Measurements from ENCODE around the gene ERC2.

ERC2 gene

GRCh38 chr3:55531321-55531720 lies 936.9 kb downstream of the ERC2 start:
- Histone ChIP-seq H3K36me3 (ENCODE audit: insufficient read depth, low read length) (no peaks in the 10 kb centered on the region), H3K27ac (ENCODE audit: low read depth, low read length) (no peak overlapping the region)

GRCh38 chr3:55527361-55527760 lies 940.9 kb downstream of the ERC2 start:
- Histone ChIP-seq H3K36me3 (ENCODE audit: insufficient read depth, low read length) (no peaks in the 10 kb centered on the region), H3K79me2 (ENCODE audit: control insufficient read depth, insufficient read depth, low read length, unreplicated experiment) (no peaks in the 10 kb centered on the region), H2AFZ (ENCODE audit: low read length, unreplicated experiment) (no peak overlapping the region), H3K27me3 (ENCODE audit: insufficient read depth, low read length) (no peaks in the 10 kb centered on the region), H3K27ac (ENCODE audit: low read depth, low read length) (no peak overlapping the region), H3K4me1 (ENCODE audit: control insufficient read depth, insufficient read depth, low read length, unreplicated experiment) (no peaks in the 10 kb centered on the region), H3K4me3 (ENCODE audit: low read depth, low read length) (no peak overlapping the region)

More at GRCh38 chr3:55531321-55531720, 936.9 kb downstream of the ERC2 start:
- no peak overlapping the region for H2AFZ ChIP-seq (ENCODE audit: low read length, unreplicated experiment)
- no peaks in the 10 kb centered on the region for H3K27me3 ChIP-seq (ENCODE audit: insufficient read depth, low read length)
- H3K4me1 ChIP-seq (ENCODE audit: control insufficient read depth, insufficient read depth, low read length, unreplicated experiment) = no peaks in the 10 kb centered on the region
- H3K4me3 ChIP-seq (ENCODE audit: low read depth, low read length) = no peak overlapping the region
- no peaks in the 10 kb centered on the region for H3K79me2 ChIP-seq (ENCODE audit: control insufficient read depth, insufficient read depth, low read length, unreplicated experiment)

- no peaks in the 10 kb centered on the region for H3K36me3 ChIP-seq (ENCODE audit: insufficient read depth, low read length)
- H3K27ac ChIP-seq (ENCODE audit: low read depth, low read length) = no peak overlapping the region
- H3K27me3 ChIP-seq (ENCODE audit: insufficient read depth, low read length) = no peaks in the 10 kb centered on the region
- H3K4me1 ChIP-seq (ENCODE audit: control insufficient read depth, insufficient read depth, low read length, unreplicated experiment) = no peaks in the 10 kb centered on the region
- H3K79me2 ChIP-seq (ENCODE audit: control insufficient read depth, insufficient read depth, low read length, unreplicated experiment) = no peaks in the 10 kb centered on the region
- H3K4me3 ChIP-seq (ENCODE audit: low read depth, low read length) = no peak overlapping the region
- no peak overlapping the region for H2AFZ ChIP-seq (ENCODE audit: low read length, unreplicated experiment)
Observed at GRCh38 chr3:55526332-55527030, 941.8 kb downstream of the ERC2 start.

- no peak overlapping the region for H3K4me3 ChIP-seq (ENCODE audit: low read depth, low read length)
- no peaks in the 10 kb centered on the region for H3K4me1 ChIP-seq (ENCODE audit: control insufficient read depth, insufficient read depth, low read length, unreplicated experiment)
- no peak overlapping the region for H3K27ac ChIP-seq (ENCODE audit: low read depth, low read length)
- H3K27me3 ChIP-seq (ENCODE audit: insufficient read depth, low read length) = no peaks in the 10 kb centered on the region
- no peaks in the 10 kb centered on the region for H3K79me2 ChIP-seq (ENCODE audit: control insufficient read depth, insufficient read depth, low read length, unreplicated experiment)
- no peak overlapping the region for H2AFZ ChIP-seq (ENCODE audit: low read length, unreplicated experiment)
- no peaks in the 10 kb centered on the region for H3K36me3 ChIP-seq (ENCODE audit: insufficient read depth, low read length)
Observed at GRCh38 chr3:55525436-55525835, 942.8 kb downstream of the ERC2 start.

- Histone ChIP-seq H3K4me1 (ENCODE audit: control insufficient read depth, insufficient read depth, low read length, unreplicated experiment) (no peaks in the 10 kb centered on the region), H3K4me3 (ENCODE audit: low read depth, low read length) (no peak overlapping the region), H3K79me2 (ENCODE audit: control insufficient read depth, insufficient read depth, low read length, unreplicated experiment) (no peaks in the 10 kb centered on the region), H3K36me3 (ENCODE audit: insufficient read depth, low read length) (no peaks in the 10 kb centered on the region), H3K27ac (ENCODE audit: low read depth, low read length) (no peak overlapping the region), H3K27me3 (ENCODE audit: insufficient read depth, low read length) (no peaks in the 10 kb centered on the region), H2AFZ (ENCODE audit: low read length, unreplicated experiment) (no peak overlapping the region)
Observed at GRCh38 chr3:55524565-55525244, 943.6 kb downstream of the ERC2 start.

GRCh38 chr3:55523471-55523870 lies 944.8 kb downstream of the ERC2 start:
- Histone ChIP-seq H2AFZ (ENCODE audit: low read length, unreplicated experiment) (no peak overlapping the region), H3K27ac (ENCODE audit: low read depth, low read length) (no peak overlapping the region), H3K4me1 (ENCODE audit: control insufficient read depth, insufficient read depth, low read length, unreplicated experiment) (no peaks in the 10 kb centered on the region), H3K4me3 (ENCODE audit: low read depth, low read length) (no peak overlapping the region), H3K36me3 (ENCODE audit: insufficient read depth, low read length) (no peaks in the 10 kb centered on the region), H3K27me3 (ENCODE audit: insufficient read depth, low read length) (no peaks in the 10 kb centered on the region), H3K79me2 (ENCODE audit: control insufficient read depth, insufficient read depth, low read length, unreplicated experiment) (no peaks in the 10 kb centered on the region)

GRCh38 chr3:55521738-55522421 lies 946.4 kb downstream of the ERC2 start:
- Histone ChIP-seq H3K4me3 (ENCODE audit: low read depth, low read length) (no peak overlapping the region), H3K79me2 (ENCODE audit: control insufficient read depth, insufficient read depth, low read length, unreplicated experiment) (no peaks in the 10 kb centered on the region), H2AFZ (ENCODE audit: low read length, unreplicated experiment) (no peak overlapping the region), H3K27ac (ENCODE audit: low read depth, low read length) (no peak overlapping the region), H3K36me3 (ENCODE audit: insufficient read depth, low read length) (no peaks in the 10 kb centered on the region), H3K4me1 (ENCODE audit: control insufficient read depth, insufficient read depth, low read length, unreplicated experiment) (no peaks in the 10 kb centered on the region), H3K27me3 (ENCODE audit: insufficient read depth, low read length) (no peaks in the 10 kb centered on the region)

- Histone ChIP-seq H3K79me2 (ENCODE audit: control insufficient read depth, insufficient read depth, low read length, unreplicated experiment) (no peaks in the 10 kb centered on the region), H3K27ac (ENCODE audit: low read depth, low read length) (no peak overlapping the region), H3K4me1 (ENCODE audit: control insufficient read depth, insufficient read depth, low read length, unreplicated experiment) (no peaks in the 10 kb centered on the region), H3K4me3 (ENCODE audit: low read depth, low read length) (no peak overlapping the region), H3K27me3 (ENCODE audit: insufficient read depth, low read length) (no peaks in the 10 kb centered on the region), H2AFZ (ENCODE audit: low read length, unreplicated experiment) (no peak overlapping the region), H3K36me3 (ENCODE audit: insufficient read depth, low read length) (no peaks in the 10 kb centered on the region)
Observed at GRCh38 chr3:55521064-55521737, 947.1 kb downstream of the ERC2 start.

GRCh38 chr3:55519019-55519418 lies 949.2 kb downstream of the ERC2 start:
- no peak overlapping the region for H3K27ac ChIP-seq (ENCODE audit: low read depth, low read length)
- no peaks in the 10 kb centered on the region for H3K4me1 ChIP-seq (ENCODE audit: control insufficient read depth, insufficient read depth, low read length, unreplicated experiment)

GRCh38 chr3:55518451-55518850 lies 949.8 kb downstream of the ERC2 start:
- Histone ChIP-seq H2AFZ (ENCODE audit: low read length, unreplicated experiment) (no peak overlapping the region), H3K27ac (ENCODE audit: low read depth, low read length) (no peak overlapping the region), H3K4me3 (ENCODE audit: low read depth, low read length) (no peak overlapping the region), H3K4me1 (ENCODE audit: control insufficient read depth, insufficient read depth, low read length, unreplicated experiment) (no peaks in the 10 kb centered on the region), H3K79me2 (ENCODE audit: control insufficient read depth, insufficient read depth, low read length, unreplicated experiment) (no peaks in the 10 kb centered on the region), H3K36me3 (ENCODE audit: insufficient read depth, low read length) (no peaks in the 10 kb centered on the region), H3K27me3 (ENCODE audit: insufficient read depth, low read length) (peaks cover 6% of the 10 kb centered on the region; the same call in 1 of the 2 replicates)

More at GRCh38 chr3:55519019-55519418, 949.2 kb downstream of the ERC2 start:
- Histone ChIP-seq H3K27me3 (ENCODE audit: insufficient read depth, low read length) (peaks cover 6% of the 10 kb centered on the region; the same call in 1 of the 2 replicates), H3K36me3 (ENCODE audit: insufficient read depth, low read length) (no peaks in the 10 kb centered on the region), H2AFZ (ENCODE audit: low read length, unreplicated experiment) (no peak overlapping the region), H3K4me3 (ENCODE audit: low read depth, low read length) (no peak overlapping the region), H3K79me2 (ENCODE audit: control insufficient read depth, insufficient read depth, low read length, unreplicated experiment) (no peaks in the 10 kb centered on the region)
